Stimulated activated CD4-positive, alpha-beta T cell treated with anti-CD3 and anti-CD28 coated beads, Interleukin-12 subunit alpha, Interleukin-12 subunit beta, amount 100 ng/mL, for 48 hours (primary cell): ENCODE data around the gene ALPL.
A peak's percentile ranks its signal among the peaks of the same experiment; 100 is the strongest.

ENCODE experiments used
- DNase-seq, 3 donors: peaks; one replicate each; pipeline ENCODE4 v3.0.0-alpha.2; 2020; ENCODE audit warnings: low read depth in 2 of 3, low spot score in 1 of 3

Gene ALPL

GRCh38 chr1:21574466-21575151 lies 65.4 kb downstream of the ALPL start:
- DNase-seq: no peak

GRCh38 chr1:21575351-21575942 lies 66.2 kb downstream of the ALPL start:
- no peak for DNase-seq

DNA sequence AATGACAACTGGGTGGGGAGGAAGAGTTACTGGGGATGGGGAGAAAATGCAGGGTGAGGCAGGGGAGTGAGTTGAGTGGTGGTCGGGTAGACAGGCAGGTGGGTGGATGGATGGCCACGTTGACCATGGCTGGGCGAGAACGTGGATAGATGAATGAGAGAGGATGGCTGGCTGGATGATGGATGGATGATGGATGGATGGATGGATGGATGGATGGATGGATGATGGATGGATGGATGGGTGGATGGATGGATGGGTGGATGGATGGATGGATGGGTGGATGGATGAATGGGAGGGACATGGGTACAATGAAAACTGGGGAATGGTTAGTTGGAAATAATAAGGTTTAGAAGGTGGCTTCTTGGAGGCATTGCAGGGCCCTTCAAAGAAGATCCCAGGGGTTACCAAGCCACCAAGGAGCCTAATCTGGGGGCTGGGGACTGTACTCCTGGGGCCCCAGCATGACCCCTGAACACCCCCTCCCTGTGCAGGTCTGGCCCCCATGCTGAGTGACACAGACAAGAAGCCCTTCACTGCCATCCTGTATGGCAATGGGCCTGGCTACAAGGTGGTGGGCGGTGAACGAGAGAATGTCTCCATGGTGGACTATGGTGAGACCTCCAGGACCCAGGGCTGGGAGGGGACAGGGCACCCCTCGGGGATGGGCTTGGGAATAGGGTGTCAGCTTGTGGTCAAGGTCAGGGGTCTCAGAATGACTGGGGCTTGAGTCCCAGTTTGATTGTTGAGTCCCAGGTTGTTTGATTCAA lies 67.0 kb downstream of the ALPL start:
- no peak for DNase-seq

GRCh38 chr1:21576798-21577187 lies 67.6 kb downstream of the ALPL start:
- no peak for DNase-seq

- no peak for DNase-seq
Measured at GRCh38 chr1:21577324-21577723, 68.1 kb downstream of the ALPL start.

DNA sequence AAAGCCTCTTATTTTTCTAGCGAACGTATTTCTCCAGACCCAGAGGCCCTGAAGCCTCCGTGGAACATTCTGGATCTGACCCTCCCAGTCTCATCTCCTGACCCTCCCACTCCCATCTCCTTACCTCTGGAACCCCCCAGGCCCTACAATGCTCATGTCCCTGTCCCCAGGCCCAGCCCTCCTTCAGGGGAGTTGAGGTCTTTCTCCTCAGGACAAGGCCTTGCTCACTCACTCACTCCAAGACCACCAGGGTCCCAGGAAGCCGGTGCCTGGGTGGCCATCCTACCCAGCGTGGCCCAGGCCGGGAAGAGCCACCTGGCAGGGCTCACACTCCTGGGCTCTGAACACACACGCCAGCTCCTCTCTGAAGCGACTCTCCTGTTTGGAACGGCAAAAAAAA lies 68.7 kb downstream of the ALPL start:
- no peak for DNase-seq

DNA sequence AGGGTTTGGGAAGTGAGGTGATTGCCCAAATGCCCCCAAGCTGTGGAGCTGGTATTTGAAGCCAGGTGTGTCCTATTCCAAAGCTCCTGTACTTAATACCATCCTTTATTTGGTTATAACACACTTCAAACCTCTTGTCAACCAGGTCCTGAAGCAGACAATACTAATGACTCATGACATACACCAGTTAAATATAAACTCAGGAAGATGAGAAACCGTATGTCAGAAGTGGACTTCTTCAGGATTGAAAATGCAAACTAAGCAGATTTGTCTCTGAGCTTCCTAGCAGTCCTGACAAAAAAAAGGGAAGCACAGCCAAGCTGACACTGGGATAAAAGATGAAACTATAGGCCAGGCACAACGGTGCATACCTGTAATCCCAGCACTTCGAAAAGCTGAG lies 70.6 kb downstream of the ALPL start:
- no peak for DNase-seq

DNA sequence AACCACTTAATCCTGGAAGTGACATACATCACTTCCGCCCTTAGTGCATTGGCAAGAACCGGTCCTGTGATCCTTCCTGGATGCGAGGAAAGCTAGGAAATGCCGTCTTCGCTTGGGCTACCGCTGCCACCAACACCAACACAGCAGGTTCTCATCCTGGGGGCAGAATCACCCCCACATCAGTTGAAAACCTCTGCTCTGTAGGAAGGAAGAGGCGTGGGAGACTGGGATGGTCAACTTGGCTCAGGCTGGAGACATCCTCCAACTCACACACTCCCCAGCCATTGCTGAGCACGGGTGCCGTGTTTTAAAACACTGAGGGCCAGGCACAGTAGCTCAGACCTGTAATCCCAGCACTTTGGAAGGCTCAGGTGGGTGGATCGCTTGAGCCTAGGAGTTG lies 74.9 kb downstream of the ALPL start:
- no peak for DNase-seq

- no peak for DNase-seq
Measured at GRCh38 chr1:21585037-21585436, 75.8 kb downstream of the ALPL start.

- DNase-seq: no peak
Measured at GRCh38 chr1:21586222-21586621, 77.0 kb downstream of the ALPL start.

DNA sequence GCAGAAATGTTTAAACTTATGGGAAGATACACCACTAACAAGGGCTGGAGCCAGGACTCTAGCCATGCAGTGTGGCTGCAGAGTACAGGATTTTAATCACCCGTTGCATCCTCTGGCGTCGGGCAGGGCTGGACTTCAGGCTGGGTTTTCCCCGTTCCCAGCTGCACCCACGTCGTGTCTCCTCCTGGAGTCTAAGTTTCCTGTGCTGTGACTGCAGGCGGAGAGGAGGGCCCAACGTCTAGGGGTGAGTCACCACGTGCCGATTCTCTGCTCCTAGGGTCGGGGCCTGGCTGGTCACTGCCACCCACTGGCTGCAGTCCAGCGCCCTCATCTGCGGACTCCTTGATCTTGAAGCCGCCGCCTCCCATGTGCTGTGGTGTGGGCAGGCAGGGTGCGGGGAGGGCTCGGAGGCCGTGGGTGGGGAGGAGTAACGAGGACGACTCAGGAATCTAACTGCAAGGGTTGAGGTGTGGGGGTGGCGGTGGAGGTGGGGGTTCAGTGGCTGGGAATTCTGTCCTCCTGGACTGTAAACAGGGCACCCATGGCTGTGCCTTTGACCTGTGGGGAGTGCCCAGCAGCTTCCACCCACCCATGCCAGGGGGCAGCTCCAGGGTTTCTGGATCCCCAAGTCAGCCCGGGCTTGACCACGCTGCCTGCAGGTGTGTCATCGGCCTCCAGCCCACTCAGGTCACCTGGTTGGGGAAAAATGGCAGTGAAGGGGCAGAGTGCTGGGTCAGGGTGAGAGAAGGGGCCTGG lies 77.8 kb downstream of the ALPL start:
- DNase-seq: no peak

DNA sequence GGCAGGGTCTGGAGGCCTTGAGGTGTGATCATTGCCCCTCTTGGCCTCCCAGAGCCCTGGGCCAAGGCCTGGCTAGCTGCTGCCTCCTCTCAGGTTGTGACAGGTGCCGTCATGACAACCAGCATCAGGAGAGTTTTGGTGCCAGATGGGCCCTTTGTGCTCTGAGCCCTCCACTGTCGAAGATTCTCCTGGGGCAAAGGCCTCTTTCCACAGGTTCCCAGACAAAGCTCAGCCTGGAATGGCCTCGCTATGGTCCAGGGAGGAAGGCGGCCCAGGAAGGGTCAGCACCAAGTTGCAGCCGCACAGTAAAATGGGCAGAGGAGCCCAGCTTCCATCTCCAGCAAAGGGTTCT lies 78.4 kb downstream of the ALPL start:
- DNase-seq: no peak

- DNase-seq: no peak
Measured at GRCh38 chr1:21589618-21590017, 80.4 kb downstream of the ALPL start.

DNA sequence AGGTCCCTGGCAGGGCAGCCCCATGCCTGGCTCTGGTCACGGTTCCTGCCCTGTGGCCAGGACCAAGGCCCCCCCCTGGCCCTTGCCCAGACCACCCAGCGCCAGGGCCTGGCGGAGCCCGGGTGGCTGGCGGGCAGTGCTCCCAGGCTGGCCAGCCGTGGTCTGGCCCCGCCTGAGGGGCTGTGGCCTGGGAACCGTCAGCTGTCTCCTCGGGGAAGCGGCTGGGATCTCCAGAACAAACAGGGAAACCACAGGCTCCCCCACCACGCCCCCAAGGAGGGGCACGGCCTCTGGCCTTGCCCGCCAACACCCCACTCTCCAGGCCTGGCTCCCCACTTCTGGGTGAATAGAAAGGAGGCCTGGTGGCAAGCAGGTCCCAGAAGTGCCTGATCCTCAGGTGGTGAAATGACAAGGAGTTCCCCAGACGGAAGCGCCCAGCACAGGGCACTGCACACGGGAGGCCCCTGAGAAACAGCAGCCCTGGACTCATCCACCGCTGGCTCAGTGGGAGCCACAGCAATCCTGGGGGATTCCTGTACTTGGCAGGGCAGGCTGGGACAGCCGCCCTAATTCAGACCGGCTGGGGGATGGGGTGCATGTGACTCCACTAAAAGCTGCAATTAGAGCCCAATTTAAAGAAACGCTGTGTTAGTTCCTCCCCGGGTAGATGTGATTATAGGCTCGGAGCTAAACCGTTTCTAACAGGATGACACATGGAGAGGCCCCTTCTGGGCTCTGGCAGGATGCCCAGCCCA lies 81.1 kb downstream of the ALPL start:
- DNase-seq: no peak

- no peak for DNase-seq
Measured at GRCh38 chr1:21590934-21591333, 81.7 kb downstream of the ALPL start.

- DNase-seq: no peak
Measured at GRCh38 chr1:21592086-21592865, 83.1 kb downstream of the ALPL start.

- no peak for DNase-seq
Measured at GRCh38 chr1:21593231-21593630, 84.0 kb downstream of the ALPL start.

DNA sequence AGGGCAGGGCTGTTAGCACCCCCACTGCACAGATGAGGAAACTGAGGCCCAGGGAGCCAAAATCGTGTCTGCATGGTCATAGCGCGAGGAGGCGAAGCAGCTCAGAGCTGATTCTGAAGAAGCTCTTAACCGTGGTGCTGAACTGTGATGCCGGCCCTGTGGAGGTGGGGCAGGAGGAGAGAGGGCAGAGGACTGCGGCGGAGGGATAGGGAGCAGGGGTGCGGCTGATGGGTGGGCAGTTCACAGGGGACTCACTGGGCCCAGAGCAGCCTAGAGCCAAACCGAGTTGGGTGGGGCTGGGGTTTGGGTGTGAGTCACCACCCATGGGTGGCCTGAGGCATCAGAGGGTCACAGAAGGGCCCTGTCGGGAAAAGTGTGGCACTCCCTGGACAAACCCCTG lies 85.3 kb downstream of the ALPL start:
- no peak for DNase-seq

- peak; percentile 53 to 60 (median 55) for DNase-seq
Measured at GRCh38 chr1:21594935-21595897, 86.0 kb downstream of the ALPL start.
